Lower lobe of right lung (tissue), 2 donors: ENCODE measurements around the gene GREB1L. TPM values are rescaled to one million over a fixed set of nuclear protein-coding genes. Genes with fewer than 3 reads are reported as not detected.

ENCODE experiments used
- ATAC-seq, 2 donors: fragments of 200-7000 bp; cut with Tn5 transposase; one replicate each; pipeline ENCODE4 v1.9.1; 2020 to 2022; ENCODE audit warnings: mild to moderate bottlenecking in 2 of 2, moderate library complexity in 2 of 2
- DNase-seq: peaks from one replicate; pipeline ENCODE4 v3.0.0-alpha.2; 2020
- H3K27ac ChIP-seq: fragments of 200-600 bp; one replicate; pipeline ENCODE4 v1.8.0; 2022
- H3K27me3 ChIP-seq: fragments of 200-600 bp; one replicate; pipeline ENCODE4 v1.8.0; 2022; ENCODE audit warnings: low read depth
- H3K36me3 ChIP-seq: fragments of 200-600 bp; one replicate; pipeline ENCODE4 v1.8.0; 2022; ENCODE audit warnings: mild to moderate bottlenecking
- H3K4me1 ChIP-seq: fragments of 200-600 bp; one replicate; pipeline ENCODE4 v1.8.0; 2022
- H3K4me3 ChIP-seq: fragments of 200-600 bp; one replicate; pipeline ENCODE4 v1.8.0; 2022; ENCODE audit warnings: mild to moderate bottlenecking
- H3K9me3 ChIP-seq: fragments of 200-600 bp; one replicate; pipeline ENCODE4 v1.8.0; 2022
- CTCF ChIP-seq: fragments of 200-600 bp; IDR thresholded peaks from one replicate; pipeline ENCODE4 v1.8.0; 2022; ENCODE audit warnings: antibody characterized with exemption, mild to moderate bottlenecking
- intact Hi-C: fragments of 100-400 bp; cut with DNase I; formaldehyde crosslinking; loops from one replicate; pipeline ENCODE4 v1.11.0; 2022
- total RNA-seq: library from RNA; stranded (reverse); fragmentation: NEBNext Ultra II Directional; extraction: Animal tissue kit (Norgen Biotek cat#: 25700); gene quantifications from one replicate; pipeline ENCODE4 v1.2.1, GENCODE V29; 2021
- donor health status: DM: no; HTN: yes; CAD: no; lungs with severe emphysema.

The GREB1L gene
- total RNA-seq, 1 donor from 2014 or later = 0.74 TPM

GRCh38 chr18:21483051-21483450 is 241.0 kb downstream of the GREB1L start:
- intact Hi-C loops = no loop called here
- H3K9me3 ChIP-seq = no peaks in the 10 kb centered on the region
- TF ChIP-seq CTCF = no peak

GRCh38 chr18:21484851-21485636 is 243.0 kb downstream of the GREB1L start:
- TF ChIP-seq CTCF = no peak
- no peaks in the 10 kb centered on the region for H3K4me1 ChIP-seq
- H3K27ac ChIP-seq = no peak overlapping the region
- intact Hi-C loops = no loop called here
- H3K9me3 ChIP-seq = no peaks in the 10 kb centered on the region
- ATAC-seq (no peak), DNase-seq (no peak)
- H3K4me3 ChIP-seq = no peak overlapping the region
- H3K27me3 ChIP-seq = no peaks in the 10 kb centered on the region
- no peaks in the 10 kb centered on the region for H3K36me3 ChIP-seq

More at GRCh38 chr18:21483051-21483450, 241.0 kb downstream of the GREB1L start:
- Histone ChIP-seq H3K4me1 (no peaks in the 10 kb centered on the region), H3K27me3 (no peaks in the 10 kb centered on the region), H3K4me3 (no peak overlapping the region), H3K27ac (no peak overlapping the region), H3K36me3 (no peaks in the 10 kb centered on the region)
- DNase-seq (no peak), ATAC-seq (no peak)

GRCh38 chr18:21486905-21487437 is 244.9 kb downstream of the GREB1L start:
- no peak overlapping the region for H3K4me3 ChIP-seq
- no peaks in the 10 kb centered on the region for H3K36me3 ChIP-seq
- H3K27me3 ChIP-seq = no peaks in the 10 kb centered on the region
- TF ChIP-seq CTCF = no peak
- H3K9me3 ChIP-seq = no peaks in the 10 kb centered on the region
- DNase-seq (no peak), ATAC-seq (no peak)
- no peaks in the 10 kb centered on the region for H3K4me1 ChIP-seq
- no peak overlapping the region for H3K27ac ChIP-seq
- intact Hi-C loops = no loop called here

GRCh38 chr18:21489119-21489750 is 247.2 kb downstream of the GREB1L start:
- DNase-seq (no peak), ATAC-seq (peak; percentile 74 to 79)
- Histone ChIP-seq H3K4me3 (no peak overlapping the region), H3K4me1 (no peaks in the 10 kb centered on the region), H3K27ac (no peak overlapping the region), H3K36me3 (no peaks in the 10 kb centered on the region), H3K27me3 (no peaks in the 10 kb centered on the region), H3K9me3 (no peaks in the 10 kb centered on the region)
- intact Hi-C loops = no loop called here
- TF ChIP-seq CTCF = peak; percentile 74

- H3K9me3 ChIP-seq = no peaks in the 10 kb centered on the region
- TF ChIP-seq CTCF = no peak
- no peaks in the 10 kb centered on the region for H3K27me3 ChIP-seq
- H3K36me3 ChIP-seq = no peaks in the 10 kb centered on the region
- no peak overlapping the region for H3K27ac ChIP-seq
- H3K4me3 ChIP-seq = no peak overlapping the region
- no peaks in the 10 kb centered on the region for H3K4me1 ChIP-seq
- ATAC-seq = no peak
- no peak for DNase-seq
- intact Hi-C loops = no loop called here
These were observed 248.0 kb downstream of the GREB1L start for GRCh38 chr18:21489919-21490495.
